PFSK-1 (cell line): ENCODE results near the gene FAM184B.

Experiments used
- POLR2AphosphoS5 ChIP-seq: IDR thresholded peaks from 2 replicates; pipeline ENCODE4 v1.6.1; 2012; ENCODE audit warnings: low read depth, mild to moderate bottlenecking, control low read depth, low read length, moderate library complexity
- REST ChIP-seq, 2 experiments: IDR thresholded peaks; 2 replicates each; pipeline versions ENCODE4 v1.6.1 to v1.8.0; 2011 to 2012; ENCODE audit warnings: low read depth in 2 of 2, low read length in 2 of 2, control low read depth in 1 of 2, inconsistent platforms in 1 of 2, mild to moderate bottlenecking in 1 of 2, moderate library complexity in 1 of 2; ENCODE audit not compliant: insufficient read depth in 1 of 2
- TAF1 ChIP-seq: IDR thresholded peaks from 2 replicates; pipeline ENCODE4 v1.6.1; 2012; ENCODE audit warnings: low read length, control low read depth, borderline replicate concordance; ENCODE audit not compliant: insufficient read depth

GRCh38 chr4:17781300-17782287 is at the start of gene FAM184B:
- TF ChIP-seq POLR2AphosphoS5 (no peak), TAF1 (no peak), REST (IDR thresholded peaks at IDR 0.05; ENCODE audit: insufficient read depth in 1 of 2, low read depth in 2 of 2, low read length in 2 of 2) (no peak)
